H1 (cell line): ENCODE measurements around the gene HTATIP2. TPM values are rescaled to one million over a fixed set of nuclear protein-coding genes. Genes with fewer than 3 reads are reported as not detected.

Experiments used
- polyA plus RNA-seq, 7 experiments: library from polyadenylated mRNA; depleted of rRNA in 3 of 7; stranded (reverse) in 5 of 7; unstranded in 2 of 7; fragments of >200 nt in 5 of 7; fragments of 200-250 nt in 2 of 7; gene quantifications; 1 replicate in 5 of 7; 2 replicates in 1 of 7; 4 replicates in 1 of 7; pipeline versions ENCODE4 v1.2.1 to v1.2.3, GENCODE V29; 2011 to 2013; ENCODE audit warnings: missing spikeins in 2 of 7, mixed read lengths in 2 of 7
- total RNA-seq: library from RNA; stranded (reverse); fragmentation: NEBNext Ultra II Directional; extraction: Animal tissue kit (Norgen Biotek cat#: 25700); gene quantifications from 2 replicates; pipeline ENCODE4 v1.2.1, GENCODE V29; 2021
- TF ChIP-seq, protein P1 (sequence below): IDR thresholded peaks from 2 replicates; pipeline ENCODE4 v1.6.1; 2012; ENCODE audit warnings: inconsistent platforms

Gene HTATIP2
- total and polyA plus RNA-seq, 2 of the 8 experiments (the other 6 are each of a cell fraction or from before 2014, with no cell fraction given), result 22.6 to 33.1 TPM

DNA sequence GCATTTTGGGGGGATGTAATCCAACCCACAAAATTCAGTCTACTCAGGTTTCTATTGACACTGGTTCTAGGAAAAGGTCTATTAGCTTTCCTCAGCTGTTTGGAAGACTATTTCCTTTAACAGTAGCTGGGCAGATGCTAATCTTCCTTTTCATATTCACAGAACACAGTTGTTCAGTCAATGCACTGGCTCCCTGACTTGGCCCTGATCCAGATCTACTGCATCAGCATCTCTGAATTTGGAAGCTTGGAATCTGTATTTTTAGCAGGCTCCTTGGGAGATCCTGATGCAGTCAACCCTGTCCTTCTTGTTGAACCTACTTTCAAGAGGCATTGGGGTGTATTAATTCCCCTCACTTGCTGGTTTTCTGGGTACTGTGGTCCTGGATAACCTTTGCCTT lies 6.3 kb downstream of the HTATIP2 start (continued):
- TF ChIP-seq, protein P1, sequence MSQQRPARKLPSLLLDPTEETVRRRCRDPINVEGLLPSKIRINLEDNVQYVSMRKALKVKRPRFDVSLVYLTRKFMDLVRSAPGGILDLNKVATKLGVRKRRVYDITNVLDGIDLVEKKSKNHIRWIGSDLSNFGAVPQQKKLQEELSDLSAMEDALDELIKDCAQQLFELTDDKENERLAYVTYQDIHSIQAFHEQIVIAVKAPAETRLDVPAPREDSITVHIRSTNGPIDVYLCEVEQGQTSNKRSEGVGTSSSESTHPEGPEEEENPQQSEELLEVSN, result no peak
